Natural killer cell (primary cell): ENCODE measurements around the gene MLST8. TPM values are rescaled to one million over a fixed set of nuclear protein-coding genes. Genes with fewer than 3 reads are reported as not detected.

Experiments used
- ATAC-seq, 3 donors: fragments of 150-1000 bp in 2 of 3; fragments of 200-7000 bp in 1 of 3; cut with Tn5 transposase; 1 replicate in 1 of 3; 2 replicates in 2 of 3; pipeline ENCODE4 v1.10.0; 2021; ENCODE audit warnings: mild to moderate bottlenecking in 2 of 3, moderate library complexity in 2 of 3
- DNase-seq, 2 donors: peaks; one replicate each; pipeline versions ENCODE4 v3.0.0 to v3.0.0-alpha.2; 2013 to 2021; ENCODE audit warnings: mixed read lengths in 1 of 2
- H3K27ac ChIP-seq: one replicate; pipeline ENCODE4 v1.5.1; 2013; ENCODE audit warnings: mild to moderate bottlenecking, low read length
- H3K27me3 ChIP-seq: one replicate; pipeline ENCODE4 v1.6.1; 2013; ENCODE audit warnings: low read length; ENCODE audit not compliant: control insufficient read depth, insufficient read depth
- H3K36me3 ChIP-seq: one replicate; pipeline ENCODE4 v1.6.1; 2013; ENCODE audit warnings: low read length; ENCODE audit not compliant: control insufficient read depth, insufficient read depth
- H3K4me1 ChIP-seq: one replicate; pipeline ENCODE4 v1.6.1; 2013; ENCODE audit warnings: low read length; ENCODE audit not compliant: control insufficient read depth, insufficient read depth
- H3K4me3 ChIP-seq: one replicate; pipeline ENCODE4 v1.5.1; 2013; ENCODE audit warnings: low read length
- H3K9me3 ChIP-seq: one replicate; pipeline ENCODE4 v1.6.1; 2013; ENCODE audit warnings: low read length; ENCODE audit not compliant: control insufficient read depth, insufficient read depth
- H3K27ac Mint-ChIP-seq, 2 donors: one replicate each; pipeline ENCODE4 v1.8.0; 2022; ENCODE audit warnings: mild to moderate bottlenecking in 2 of 2, mixed read lengths in 2 of 2, moderate library complexity in 1 of 2
- H3K27me3 Mint-ChIP-seq, 2 donors: one replicate each; pipeline ENCODE4 v1.8.0; 2022; ENCODE audit warnings: low read depth in 2 of 2, mixed read lengths in 2 of 2
- H3K36me3 Mint-ChIP-seq: one replicate; pipeline ENCODE4 v1.8.0; 2022; ENCODE audit warnings: mixed read lengths
- H3K4me1 Mint-ChIP-seq, 2 donors: one replicate each; pipeline ENCODE4 v1.8.0; 2022; ENCODE audit warnings: mixed read lengths in 2 of 2
- H3K4me3 Mint-ChIP-seq: one replicate; pipeline ENCODE4 v1.8.0; 2022; ENCODE audit warnings: mild to moderate bottlenecking, moderate library complexity, mixed read lengths
- H3K9me3 Mint-ChIP-seq, 2 donors: one replicate each; pipeline ENCODE4 v1.8.0; 2022; ENCODE audit warnings: mixed read lengths in 2 of 2
- WGBS: methylation state at CpG from one replicate; pipeline ENCODE4 v1.1.7; 2013; ENCODE audit warnings: missing lambda C conversion rate; ENCODE audit not compliant: insufficient coverage; 5-methylcytosine and 5-hydroxymethylcytosine counted together
- intact Hi-C: fragments of 100-400 bp; cut with micrococcal nuclease; formaldehyde crosslinking; loops from one replicate; pipeline ENCODE4 v1.14.2; 2022
- total RNA-seq, 4 donors: library from RNA; stranded (reverse); fragments of 120-200 nt in 1 of 4; gene quantifications; one replicate each; pipeline versions ENCODE4 v1.2.3 to v1.2.4, GENCODE V29; 2013 to 2022
- TF ChIP-seq, protein P1 (sequence below): fragments of 200-600 bp; IDR thresholded peaks from one replicate; pipeline ENCODE4 v1.8.0; 2022; ENCODE audit warnings: antibody characterized with exemption

The MLST8 gene
- total RNA-seq, 3 donors from 2014 or later (not counting 1 experiment from before 2014, with no cell fraction given) = 19.7 to 30.2 (median 27.8) TPM

DNA sequence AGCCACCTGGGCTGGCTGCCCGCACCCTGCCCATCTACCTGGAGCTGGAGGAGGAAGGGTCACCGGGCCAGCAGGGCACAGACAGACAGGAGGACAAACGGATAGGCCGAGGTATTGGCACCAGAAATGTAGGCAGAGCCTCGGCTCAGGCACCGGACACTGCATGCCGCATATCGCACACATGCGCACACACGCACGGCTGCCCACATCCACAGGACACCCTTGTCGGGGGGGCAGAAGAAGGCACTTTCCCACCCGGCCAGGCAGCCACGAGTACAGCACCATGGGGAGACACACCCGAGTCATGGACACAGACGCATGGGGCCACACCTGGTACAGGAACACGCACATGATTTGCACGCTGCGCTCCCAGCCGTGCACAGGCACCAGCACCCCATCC lies 23.3 kb upstream of the MLST8 start:
- intact Hi-C loops = no loop called here
- no peaks in the 10 kb centered on the region for H3K4me1 ChIP-seq
- no peak overlapping the region for H3K4me3 Mint-ChIP-seq
- no peaks in the 10 kb centered on the region for H3K36me3 Mint-ChIP-seq
- ATAC-seq = no peak
- H3K36me3 ChIP-seq = peaks cover 6% of the 10 kb centered on the region
- peaks cover 0 to 6% of the 10 kb centered on the region in 2 donors for H3K4me1 Mint-ChIP-seq
- H3K9me3 ChIP-seq = no peaks in the 10 kb centered on the region
- H3K9me3 Mint-ChIP-seq = no peaks in the 10 kb centered on the region
- no peaks in the 10 kb centered on the region for H3K27me3 ChIP-seq
- no peaks in the 10 kb centered on the region for H3K27me3 Mint-ChIP-seq
- H3K4me3 ChIP-seq = no peak overlapping the region
- H3K27ac ChIP-seq = no peak overlapping the region
- WGBS = 83% methylated on average over 20 of the region's 20 CpGs
- H3K27ac Mint-ChIP-seq = no peak overlapping the region
- TF ChIP-seq, protein P1, sequence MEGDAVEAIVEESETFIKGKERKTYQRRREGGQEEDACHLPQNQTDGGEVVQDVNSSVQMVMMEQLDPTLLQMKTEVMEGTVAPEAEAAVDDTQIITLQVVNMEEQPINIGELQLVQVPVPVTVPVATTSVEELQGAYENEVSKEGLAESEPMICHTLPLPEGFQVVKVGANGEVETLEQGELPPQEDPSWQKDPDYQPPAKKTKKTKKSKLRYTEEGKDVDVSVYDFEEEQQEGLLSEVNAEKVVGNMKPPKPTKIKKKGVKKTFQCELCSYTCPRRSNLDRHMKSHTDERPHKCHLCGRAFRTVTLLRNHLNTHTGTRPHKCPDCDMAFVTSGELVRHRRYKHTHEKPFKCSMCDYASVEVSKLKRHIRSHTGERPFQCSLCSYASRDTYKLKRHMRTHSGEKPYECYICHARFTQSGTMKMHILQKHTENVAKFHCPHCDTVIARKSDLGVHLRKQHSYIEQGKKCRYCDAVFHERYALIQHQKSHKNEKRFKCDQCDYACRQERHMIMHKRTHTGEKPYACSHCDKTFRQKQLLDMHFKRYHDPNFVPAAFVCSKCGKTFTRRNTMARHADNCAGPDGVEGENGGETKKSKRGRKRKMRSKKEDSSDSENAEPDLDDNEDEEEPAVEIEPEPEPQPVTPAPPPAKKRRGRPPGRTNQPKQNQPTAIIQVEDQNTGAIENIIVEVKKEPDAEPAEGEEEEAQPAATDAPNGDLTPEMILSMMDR = no peak
- DNase-seq = no peak

DNA sequence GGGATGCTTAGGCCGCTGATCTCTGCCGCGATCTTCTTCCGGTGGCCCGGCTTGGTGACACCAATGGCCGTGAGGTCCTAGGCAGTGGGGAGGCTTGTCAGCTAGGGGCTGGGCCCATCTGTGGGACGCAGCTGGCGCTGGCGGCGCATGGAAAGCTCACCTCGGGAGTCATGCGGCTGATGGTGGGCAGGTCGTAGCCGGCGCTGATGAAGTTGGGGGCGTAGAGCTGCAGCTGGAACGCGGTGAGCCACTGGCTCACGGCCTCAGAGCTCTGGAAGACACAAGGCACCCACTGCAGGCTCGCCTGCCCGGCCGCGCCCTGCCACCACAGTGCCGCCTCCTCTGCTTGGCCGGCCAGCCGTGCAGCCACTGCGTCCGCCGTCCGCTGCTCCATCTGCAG lies 21.6 kb upstream of the MLST8 start:
- H3K27ac Mint-ChIP-seq = no peak overlapping the region
- no peaks in the 10 kb centered on the region for H3K36me3 ChIP-seq
- H3K36me3 Mint-ChIP-seq = no peaks in the 10 kb centered on the region
- H3K4me1 Mint-ChIP-seq = peaks cover 0 to 6% of the 10 kb centered on the region in 2 donors
- DNase-seq = no peak
- H3K27me3 Mint-ChIP-seq = no peaks in the 10 kb centered on the region
- ATAC-seq = no peak
- H3K27me3 ChIP-seq = no peaks in the 10 kb centered on the region
- H3K9me3 ChIP-seq = no peaks in the 10 kb centered on the region
- no peak overlapping the region for H3K27ac ChIP-seq
- no peak overlapping the region for H3K4me3 ChIP-seq
- no peaks in the 10 kb centered on the region for H3K9me3 Mint-ChIP-seq
- no peak overlapping the region for H3K4me3 Mint-ChIP-seq
- intact Hi-C loops = no loop called here
- H3K4me1 ChIP-seq = no peaks in the 10 kb centered on the region
- TF ChIP-seq, protein P1 = no peak
- WGBS = 94% methylated on average over 30 of the region's 30 CpGs

DNA sequence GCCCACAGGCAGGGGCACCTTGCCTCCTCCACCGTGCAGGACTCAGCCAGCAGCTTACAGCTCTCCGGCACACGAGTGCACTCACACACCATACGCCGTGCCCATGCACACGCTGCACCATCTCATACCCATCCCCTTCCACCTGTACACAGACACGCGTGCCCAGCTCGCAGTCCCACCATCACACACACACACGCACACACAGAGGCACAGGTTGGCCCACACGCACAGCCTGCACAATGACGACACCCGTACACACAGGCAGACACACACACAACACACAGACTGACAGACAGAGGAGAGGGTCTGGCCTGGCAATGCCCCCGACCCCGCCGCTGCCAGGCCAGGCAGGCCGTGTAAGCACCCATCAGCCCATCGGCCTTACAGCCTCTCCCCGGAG lies 20.9 kb upstream of the MLST8 start:
- H3K36me3 Mint-ChIP-seq = no peaks in the 10 kb centered on the region
- H3K27ac Mint-ChIP-seq = no peak overlapping the region
- no peaks in the 10 kb centered on the region for H3K9me3 Mint-ChIP-seq
- Histone ChIP-seq H3K27ac (no peak overlapping the region), H3K27me3 (no peaks in the 10 kb centered on the region), H3K4me3 (no peak overlapping the region), H3K9me3 (no peaks in the 10 kb centered on the region), H3K36me3 (no peaks in the 10 kb centered on the region), H3K4me1 (no peaks in the 10 kb centered on the region)
- intact Hi-C loops = no loop called here
- DNase-seq = no peak
- H3K27me3 Mint-ChIP-seq = no peaks in the 10 kb centered on the region
- TF ChIP-seq, protein P1 = no peak
- no peak overlapping the region for H3K4me3 Mint-ChIP-seq
- 90% methylated on average over 19 of the region's 19 CpGs for WGBS
- ATAC-seq = no peak
- H3K4me1 Mint-ChIP-seq = peaks cover 0 to 6% of the 10 kb centered on the region in 2 donors

DNA sequence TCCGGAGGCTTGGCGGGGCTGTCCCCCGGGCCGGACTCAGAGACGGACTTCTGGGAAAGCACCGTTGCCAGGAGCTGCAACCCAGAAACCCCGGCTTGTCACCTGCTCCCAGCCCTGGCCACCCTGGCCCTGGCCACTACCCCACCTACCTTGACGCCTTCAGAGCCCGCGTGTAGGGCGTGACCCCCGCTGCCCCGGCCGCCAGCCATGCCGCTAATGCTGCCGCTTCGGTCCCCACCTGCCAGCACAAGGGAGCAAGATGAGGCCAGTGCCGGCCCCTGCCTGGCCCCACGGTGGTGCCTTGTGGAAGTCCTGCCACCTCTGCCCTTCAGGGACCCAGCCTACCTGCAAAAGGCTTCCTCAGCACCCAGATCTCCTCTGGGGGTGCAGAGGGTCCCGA lies 20.3 kb upstream of the MLST8 start:
- no peak overlapping the region for H3K4me3 Mint-ChIP-seq
- H3K27ac ChIP-seq = no peak overlapping the region
- no peaks in the 10 kb centered on the region for H3K27me3 ChIP-seq
- H3K27ac Mint-ChIP-seq = no peak overlapping the region
- H3K27me3 Mint-ChIP-seq = no peaks in the 10 kb centered on the region
- H3K9me3 Mint-ChIP-seq = no peaks in the 10 kb centered on the region
- no peak overlapping the region for H3K4me3 ChIP-seq
- H3K36me3 ChIP-seq = no peaks in the 10 kb centered on the region
- H3K9me3 ChIP-seq = no peaks in the 10 kb centered on the region
- no peaks in the 10 kb centered on the region for H3K36me3 Mint-ChIP-seq
- DNase-seq = no peak
- H3K4me1 ChIP-seq = no peaks in the 10 kb centered on the region
- no peak for ATAC-seq
- TF ChIP-seq, protein P1 = no peak
- H3K4me1 Mint-ChIP-seq = peaks cover 0 to 6% of the 10 kb centered on the region in 2 donors
- intact Hi-C loops = no loop called here
- WGBS = 91% methylated on average over 20 of the region's 20 CpGs
